Stimulated activated CD4-positive, alpha-beta T cell treated with anti-CD3 and anti-CD28 coated beads, Interleukin-12 subunit alpha, Interleukin-12 subunit beta, amount 100 ng/mL, for 48 hours (primary cell): ENCODE data around the gene CPOX.

Source experiments
- DNase-seq, 3 donors: peaks; one replicate each; pipeline ENCODE4 v3.0.0-alpha.2; 2020; ENCODE audit warnings: low read depth in 2 of 3, low spot score in 1 of 3

CPOX gene

GRCh38 chr3:98541695-98542094 lies 51.7 kb downstream of the CPOX start:
- no peak for DNase-seq

GRCh38 chr3:98540346-98540745 lies 53.1 kb downstream of the CPOX start:
- no peak for DNase-seq

DNA sequence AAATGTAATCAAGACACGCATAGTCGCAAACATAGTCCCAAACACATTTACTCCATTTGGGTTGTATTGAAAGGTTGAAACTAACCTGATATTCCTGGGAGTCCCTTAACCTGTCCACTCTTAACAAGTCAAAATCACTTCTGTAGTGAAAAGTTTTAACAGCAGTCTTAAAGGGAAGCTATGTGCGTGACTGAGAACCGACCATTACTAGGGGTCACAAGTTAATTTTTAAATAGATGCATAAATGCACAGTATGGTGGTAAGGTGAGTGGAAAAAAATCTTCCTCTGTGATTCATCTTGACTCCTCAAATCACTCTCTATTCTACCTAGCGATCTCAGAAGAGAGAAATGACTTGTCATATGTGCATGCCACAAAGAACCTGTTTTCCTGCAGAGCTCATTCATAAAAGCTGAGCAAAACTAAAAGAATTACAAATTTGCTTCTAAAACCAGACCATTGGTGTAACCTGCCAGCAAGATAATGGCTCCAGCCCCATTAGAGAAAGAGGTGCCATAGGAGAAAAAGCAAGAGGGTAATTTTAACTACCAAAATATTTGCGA lies 56.9 kb downstream of the CPOX start:
- DNase-seq: no peak

DNA sequence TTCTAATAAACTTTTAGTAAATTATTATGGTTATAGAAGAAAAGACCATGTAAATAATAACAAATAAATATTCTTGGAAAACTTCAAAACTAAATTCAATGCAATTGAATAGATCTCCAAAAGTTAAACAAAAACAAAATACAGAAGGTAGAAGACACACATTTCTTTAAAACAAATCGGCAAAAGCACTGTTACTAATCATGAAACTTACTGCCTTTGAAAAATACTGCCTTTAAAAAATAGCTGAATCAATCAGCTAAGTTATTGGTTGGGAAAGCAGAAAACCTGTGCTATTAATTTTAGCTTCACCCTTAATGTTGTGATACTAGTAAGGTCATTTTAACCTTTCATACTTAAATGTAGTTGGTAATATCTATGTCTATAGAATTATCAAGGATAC lies 58.7 kb downstream of the CPOX start:
- DNase-seq: no peak

DNA sequence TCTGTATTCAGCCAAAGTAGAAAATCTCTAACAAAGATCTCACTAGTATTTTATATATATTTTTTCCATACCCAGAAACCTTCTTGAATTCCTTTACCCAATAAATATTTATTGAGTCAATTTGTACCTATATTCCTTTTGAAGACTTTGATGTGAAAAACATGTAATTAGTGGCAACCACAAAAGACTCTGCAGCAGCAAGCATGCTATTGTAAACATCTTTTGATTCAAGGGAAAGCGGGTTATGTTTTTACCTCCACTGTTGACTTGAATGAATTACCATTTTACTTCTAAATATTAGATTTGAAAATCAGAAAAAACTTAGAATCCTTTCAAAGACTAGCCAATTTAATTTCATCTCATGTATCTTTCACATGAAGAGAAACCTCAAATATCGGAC lies 59.2 kb downstream of the CPOX start:
- no peak for DNase-seq

DNA sequence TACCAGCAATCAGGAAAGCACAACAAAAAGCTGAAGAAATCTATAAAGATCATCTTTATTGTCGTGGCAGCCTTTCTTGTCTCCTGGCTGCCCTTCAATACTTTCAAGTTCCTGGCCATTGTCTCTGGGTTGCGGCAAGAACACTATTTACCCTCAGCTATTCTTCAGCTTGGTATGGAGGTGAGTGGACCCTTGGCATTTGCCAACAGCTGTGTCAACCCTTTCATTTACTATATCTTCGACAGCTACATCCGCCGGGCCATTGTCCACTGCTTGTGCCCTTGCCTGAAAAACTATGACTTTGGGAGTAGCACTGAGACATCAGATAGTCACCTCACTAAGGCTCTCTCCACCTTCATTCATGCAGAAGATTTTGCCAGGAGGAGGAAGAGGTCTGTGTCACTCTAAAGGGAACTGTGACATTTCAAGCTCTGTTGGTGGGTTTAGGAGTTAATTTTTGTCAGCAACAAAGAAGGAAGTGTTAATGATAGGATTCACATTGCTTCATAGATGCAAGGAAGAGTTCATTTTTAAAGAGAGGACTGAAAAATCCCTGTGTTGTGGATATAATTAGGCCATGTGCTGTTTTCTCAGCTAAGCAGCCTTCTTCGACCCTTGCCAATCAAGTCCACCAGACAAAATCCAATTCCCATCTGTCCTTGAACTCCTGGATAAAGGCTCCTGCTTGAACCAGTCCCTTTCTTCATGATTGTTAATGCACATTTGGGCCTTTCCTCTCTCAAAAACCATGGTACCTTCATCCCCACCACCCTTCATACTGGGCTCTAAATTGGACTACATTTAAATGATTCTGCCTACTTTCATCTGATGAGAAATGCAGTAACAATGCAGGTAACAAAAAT lies 60.5 kb downstream of the CPOX start:
- no peak for DNase-seq

DNA sequence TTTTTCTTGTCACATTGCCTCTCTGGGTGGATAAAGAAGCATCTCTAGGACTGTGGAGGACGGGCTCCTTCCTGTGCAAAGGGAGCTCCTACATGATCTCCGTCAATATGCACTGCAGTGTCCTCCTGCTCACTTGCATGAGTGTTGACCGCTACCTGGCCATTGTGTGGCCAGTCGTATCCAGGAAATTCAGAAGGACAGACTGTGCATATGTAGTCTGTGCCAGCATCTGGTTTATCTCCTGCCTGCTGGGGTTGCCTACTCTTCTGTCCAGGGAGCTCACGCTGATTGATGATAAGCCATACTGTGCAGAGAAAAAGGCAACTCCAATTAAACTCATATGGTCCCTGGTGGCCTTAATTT lies 61.2 kb downstream of the CPOX start:
- no peak for DNase-seq

DNA sequence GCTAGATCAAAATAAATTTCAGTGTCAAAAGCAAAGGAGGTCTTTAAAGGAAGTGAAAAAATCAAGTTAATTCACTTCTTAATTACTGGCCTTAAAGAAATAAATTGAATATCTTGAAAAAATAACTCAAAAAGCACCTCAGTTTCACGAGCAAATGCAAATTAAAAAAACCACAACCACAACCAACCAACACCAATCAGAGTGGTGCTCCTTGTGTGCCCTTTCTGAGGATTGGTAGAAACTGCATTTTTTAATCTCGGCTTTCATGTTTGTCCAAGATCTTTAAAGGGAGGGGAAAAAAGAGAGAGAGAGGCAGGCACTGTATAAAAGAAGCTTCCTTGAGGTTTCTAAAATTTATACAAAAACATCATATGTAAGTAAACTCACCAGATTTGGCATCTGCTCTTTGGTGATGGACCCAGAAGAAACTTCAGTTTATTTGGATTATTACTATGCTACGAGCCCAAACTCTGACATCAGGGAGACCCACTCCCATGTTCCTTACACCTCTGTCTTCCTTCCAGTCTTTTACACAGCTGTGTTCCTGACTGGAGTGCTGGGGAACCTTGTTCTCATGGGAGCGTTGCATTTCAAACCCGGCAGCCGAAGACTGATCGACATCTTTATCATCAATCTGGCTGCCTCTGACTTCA lies 61.7 kb downstream of the CPOX start, which contains the start of gene GPR15:
Gene GPR15 (plus strand): TSS at position 357 of the 653 bp plus-strand sequence. CDS start 56 bp downstream, at position 413.
- DNase-seq: no peak

DNA sequence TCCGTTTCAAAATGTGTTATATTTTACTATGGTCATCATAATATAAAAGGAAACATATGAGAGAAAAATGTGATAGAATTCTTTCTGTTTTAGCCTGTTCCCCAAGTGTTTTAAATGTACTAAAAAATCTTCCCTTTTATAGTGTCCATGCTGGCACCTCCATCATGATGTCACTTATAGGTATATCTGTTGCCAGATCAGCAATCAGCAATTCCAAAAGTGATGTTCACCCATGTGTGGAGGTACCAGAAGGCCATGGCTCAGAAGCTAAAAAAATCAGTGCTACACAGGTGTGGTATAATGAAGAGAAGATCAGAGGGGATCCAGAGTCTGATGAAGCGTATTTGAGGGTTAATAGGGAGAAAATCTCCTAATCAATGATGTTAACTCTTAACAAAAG lies 62.7 kb downstream of the CPOX start:
- no peak for DNase-seq

DNA sequence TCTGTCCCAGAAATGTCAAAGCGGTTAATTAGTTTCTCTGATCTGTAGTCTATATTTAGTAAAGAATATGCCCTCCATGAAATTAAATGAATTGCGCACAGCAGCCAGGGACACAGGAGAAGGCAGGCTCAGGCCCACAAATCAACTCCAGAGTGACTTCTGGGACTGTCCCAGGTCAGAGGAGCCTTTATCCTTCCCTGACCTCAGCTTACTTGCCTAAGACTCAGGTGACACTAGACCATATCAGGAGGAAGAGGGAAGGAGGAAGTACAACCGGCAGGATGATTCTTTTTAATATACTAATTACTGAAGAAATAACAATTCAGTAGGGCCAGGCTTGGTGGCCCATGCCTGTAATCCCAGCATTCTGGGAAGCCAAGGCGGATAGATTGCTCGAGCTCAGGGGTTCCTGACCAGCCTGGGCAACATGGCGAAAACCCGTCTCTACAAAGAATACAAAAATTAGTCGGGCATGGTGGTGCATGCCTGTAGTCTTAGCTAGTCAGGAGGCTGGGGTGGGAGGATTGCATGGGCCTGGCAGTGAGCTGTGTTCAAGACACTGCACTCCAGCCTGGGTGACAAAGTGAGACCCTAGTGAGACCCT lies 63.5 kb downstream of the CPOX start:
- DNase-seq: no peak
